ENCODE data around the gene C8A. TPM values are rescaled to one million over a fixed set of nuclear protein-coding genes. Genes with fewer than 3 reads are reported as not detected.

Gene C8A
- total and polyA plus RNA-seq, 2 of the 8 experiments (the other 6 are each of a cell fraction or from before 2014, with no cell fraction given): not detected

DNA sequence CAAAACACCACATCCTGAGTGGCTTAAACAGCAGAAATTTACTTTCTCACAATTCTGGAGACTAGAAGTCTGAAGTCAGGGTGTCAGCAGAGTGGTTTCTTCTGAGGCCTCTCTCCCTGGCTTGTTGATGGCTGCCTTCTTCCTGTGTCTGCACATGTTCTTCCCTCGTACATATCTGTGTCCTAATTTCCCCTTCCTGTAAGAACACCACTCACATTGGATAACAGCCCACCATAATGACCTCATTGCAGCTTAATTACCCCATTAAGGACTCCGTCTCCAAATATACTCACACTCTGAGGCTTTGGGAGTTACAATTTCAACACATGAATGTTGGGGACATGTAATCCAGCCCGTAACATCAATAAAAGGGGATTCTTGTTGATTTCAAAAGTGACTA lies 23.4 kb downstream of the C8A start:
- no peak overlapping the region for H4K91ac ChIP-seq (replicated peaks; ENCODE audit: insufficient read length, low read length)
- H2BK120ac ChIP-seq (replicated peaks; ENCODE audit: low read depth, low read length): no peak overlapping the region
- WGBS, 2 experiments (ENCODE audit: extremely low coverage in 1 of 2, insufficient coverage in 1 of 2, insufficient read length in 1 of 2, insufficient replicate concordance in 2 of 2, low coverage in 1 of 2, low lambda C conversion rate in 2 of 2, missing lambda C conversion rate in 1 of 2): 77% methylated on average over 3 of the region's 3 CpGs; no CpG with 5 or more reads in 1 of the 2 experiments
- DNase-seq (ENCODE audit: low read depth in 1 of 2, low spot score in 2 of 2) (no peak), FAIRE-seq (no peak)
- H2BK12ac ChIP-seq (ENCODE audit: low read depth, low read length): no peak overlapping the region
- no peak overlapping the region for H4K5ac ChIP-seq (ENCODE audit: insufficient read length, low read depth, low read length)
- no peak overlapping the region for H3K56ac ChIP-seq (replicated peaks; ENCODE audit: insufficient read length, low read depth, low read length)
- no peak overlapping the region for H3K14ac ChIP-seq (ENCODE audit: insufficient read length)
- H2AFZ ChIP-seq (ENCODE audit: low read length): no peak overlapping the region
- no peaks in the 10 kb centered on the region for H3K4me1 ChIP-seq (replicated peaks in 1 of 4; ENCODE audit: control insufficient read depth in 3 of 4, insufficient read depth in 4 of 4, low read length in 3 of 4)
- no peak overlapping the region for H3K4me2 ChIP-seq (ENCODE audit: insufficient read depth in 1 of 2, low read depth in 2 of 2, low read length in 2 of 2)
- TF ChIP-seq GTF2F1 (IDR thresholded peaks at IDR 0.05; ENCODE audit: borderline replicate concordance, low read depth, low read length) (no peak), POLR2A (IDR thresholded peaks at IDR 0.05; ENCODE audit: control extremely low read depth in 1 of 2, low read depth in 2 of 2, low read length in 2 of 2) (no peak), SRF (IDR thresholded peaks at IDR 0.05; ENCODE audit: low read depth, low read length) (no peak), RAD21 (IDR thresholded peaks at IDR 0.05 in 1 of 2, conservative IDR thresholded peaks at IDR 0.05 in 1 of 2; ENCODE audit: low read depth in 2 of 2, low read length in 2 of 2) (no peak)
- TF ChIP-seq, protein P1, sequence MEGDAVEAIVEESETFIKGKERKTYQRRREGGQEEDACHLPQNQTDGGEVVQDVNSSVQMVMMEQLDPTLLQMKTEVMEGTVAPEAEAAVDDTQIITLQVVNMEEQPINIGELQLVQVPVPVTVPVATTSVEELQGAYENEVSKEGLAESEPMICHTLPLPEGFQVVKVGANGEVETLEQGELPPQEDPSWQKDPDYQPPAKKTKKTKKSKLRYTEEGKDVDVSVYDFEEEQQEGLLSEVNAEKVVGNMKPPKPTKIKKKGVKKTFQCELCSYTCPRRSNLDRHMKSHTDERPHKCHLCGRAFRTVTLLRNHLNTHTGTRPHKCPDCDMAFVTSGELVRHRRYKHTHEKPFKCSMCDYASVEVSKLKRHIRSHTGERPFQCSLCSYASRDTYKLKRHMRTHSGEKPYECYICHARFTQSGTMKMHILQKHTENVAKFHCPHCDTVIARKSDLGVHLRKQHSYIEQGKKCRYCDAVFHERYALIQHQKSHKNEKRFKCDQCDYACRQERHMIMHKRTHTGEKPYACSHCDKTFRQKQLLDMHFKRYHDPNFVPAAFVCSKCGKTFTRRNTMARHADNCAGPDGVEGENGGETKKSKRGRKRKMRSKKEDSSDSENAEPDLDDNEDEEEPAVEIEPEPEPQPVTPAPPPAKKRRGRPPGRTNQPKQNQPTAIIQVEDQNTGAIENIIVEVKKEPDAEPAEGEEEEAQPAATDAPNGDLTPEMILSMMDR (IDR thresholded peaks at IDR 0.05; ENCODE audit: control extremely low read depth in 1 of 3, insufficient read depth in 1 of 3, low read depth in 1 of 3, low read length in 3 of 3): no peak
- H3K18ac ChIP-seq (ENCODE audit: extremely low read depth, low read length): no peak overlapping the region
- CTCF ChIA-PET (ENCODE audit: partially characterized antibody): interaction anchor here (0.6 kb wide), 1 partner anchor 73 kb away, joined by 3 read pairs; no protein-coding TSS in a partner anchor
- H2BK15ac ChIP-seq (ENCODE audit: low read length): no peak overlapping the region
- no peaks in the 10 kb centered on the region for H4K20me1 ChIP-seq (replicated peaks in 1 of 2; ENCODE audit: control insufficient read depth in 1 of 2, insufficient read depth in 2 of 2, low read length in 2 of 2)
- H3K23ac ChIP-seq (ENCODE audit: insufficient read length): no peak overlapping the region
- H2BK20ac ChIP-seq (ENCODE audit: low read length): no peak overlapping the region
- no peak overlapping the region for H4K8ac ChIP-seq (ENCODE audit: extremely low read depth, insufficient read depth, low read length)
- no peak overlapping the region for H2BK5ac ChIP-seq (ENCODE audit: low read depth, low read length)
- no peaks in the 10 kb centered on the region for H3K36me3 ChIP-seq (ENCODE audit: control insufficient read depth in 2 of 4, insufficient read depth in 4 of 4, low read length in 3 of 4)
- H3K4me3 ChIP-seq (ENCODE audit: extremely low read depth in 1 of 4, insufficient read depth in 2 of 4, low read depth in 3 of 4, low read length in 4 of 4): no peak overlapping the region
- H3K23me2 ChIP-seq (ENCODE audit: low read depth, low read length): no peaks in the 10 kb centered on the region
- H3K27ac ChIP-seq (ENCODE audit: low read depth, low read length): no peak overlapping the region
- H3K9ac ChIP-seq (replicated peaks in 1 of 4; ENCODE audit: extremely low read depth in 1 of 4, low read depth in 3 of 4, low read length in 3 of 4): no peak overlapping the region
- H3K9me3 ChIP-seq (ENCODE audit: insufficient read depth in 2 of 2, low read depth in 1 of 2, low read length in 1 of 2): no peaks in the 10 kb centered on the region
- no peak overlapping the region for H2AK5ac ChIP-seq (ENCODE audit: low read depth, low read length)
- no peaks in the 10 kb centered on the region for H3K27me3 ChIP-seq (replicated peaks in 1 of 4; ENCODE audit: control insufficient read depth in 3 of 4, extremely low read depth in 1 of 4, insufficient read depth in 3 of 4, low read length in 3 of 4)
- H3K4ac ChIP-seq (replicated peaks; ENCODE audit: insufficient read length, low read depth, low read length): no peak overlapping the region
- POLR2A ChIA-PET (ENCODE audit: partially characterized antibody): no interaction called here
- no peaks in the 10 kb centered on the region for H3K79me1 ChIP-seq (ENCODE audit: low read depth, low read length)
- no peaks in the 10 kb centered on the region for H3K79me2 ChIP-seq (ENCODE audit: control insufficient read depth in 1 of 2, insufficient read depth in 2 of 2, low read length in 2 of 2)

Data from H1 (cell line).